H1 (cell line): ENCODE results near the gene NRXN3. TPM values are rescaled to one million over a fixed set of nuclear protein-coding genes. Genes with fewer than 3 reads are reported as not detected.

Experiments
- ASH2L ChIP-seq: fragments of 200-600, 300-600 bp; sonication (generic); IDR thresholded peaks from one replicate; pipeline ENCODE4 v1.7.1; 2017; ENCODE audit warnings: low read length
- CHD1 ChIP-seq: IDR thresholded peaks from 2 replicates; pipeline ENCODE4 v1.6.1; 2012; ENCODE audit warnings: low read depth, low read length, improper control_type of control experiment
- KDM1A ChIP-seq: fragments of 200-600, 300-600 bp; sonication (generic); IDR thresholded peaks from 2 replicates; pipeline ENCODE4 v1.7.1; 2016; ENCODE audit warnings: mild to moderate bottlenecking, low read length, borderline replicate concordance
- RBBP5 ChIP-seq: IDR thresholded peaks from 2 replicates; pipeline ENCODE4 v1.7.1; 2012; ENCODE audit warnings: low read depth, mild to moderate bottlenecking, inconsistent platforms, low read length, moderate library complexity, borderline replicate concordance
- polyA plus RNA-seq, 7 experiments: library from polyadenylated mRNA; depleted of rRNA in 3 of 7; stranded (reverse) in 5 of 7; unstranded in 2 of 7; fragments of >200 nt in 5 of 7; fragments of 200-250 nt in 2 of 7; gene quantifications; 1 replicate in 5 of 7; 2 replicates in 1 of 7; 4 replicates in 1 of 7; pipeline versions ENCODE4 v1.2.1 to v1.2.3, GENCODE V29; 2011 to 2013; ENCODE audit warnings: missing spikeins in 2 of 7, mixed read lengths in 2 of 7
- total RNA-seq: library from RNA; stranded (reverse); fragmentation: NEBNext Ultra II Directional; extraction: Animal tissue kit (Norgen Biotek cat#: 25700); gene quantifications from 2 replicates; pipeline ENCODE4 v1.2.1, GENCODE V29; 2021
- TF ChIP-seq, protein P1 (sequence below): fragments of 300-600 bp; sonication (generic); IDR thresholded peaks from 2 replicates; pipeline ENCODE4 v1.7.1; 2012; ENCODE audit warnings: low read length, moderate library complexity, mild to moderate bottlenecking, inconsistent platforms; ENCODE audit not compliant: insufficient replicate concordance
- TF ChIP-seq, protein P2 (sequence below), 3 experiments: IDR thresholded peaks; 1 replicate in 2 of 3; 2 replicates in 1 of 3; pipeline versions ENCODE4 v1.5.1 to v1.6.1; 2011; ENCODE audit warnings: low read length in 3 of 3, mild to moderate bottlenecking in 3 of 3, inconsistent platforms in 2 of 3, low read depth in 1 of 3, moderate library complexity in 1 of 3; ENCODE audit not compliant: insufficient read depth in 1 of 3; ENCODE audit errors: control extremely low read depth in 1 of 3

Gene NRXN3
- total and polyA plus RNA-seq, 2 of the 8 experiments (the other 6 are each of a cell fraction or from before 2014, with no cell fraction given), result 2.6 to 4.1 TPM

DNA sequence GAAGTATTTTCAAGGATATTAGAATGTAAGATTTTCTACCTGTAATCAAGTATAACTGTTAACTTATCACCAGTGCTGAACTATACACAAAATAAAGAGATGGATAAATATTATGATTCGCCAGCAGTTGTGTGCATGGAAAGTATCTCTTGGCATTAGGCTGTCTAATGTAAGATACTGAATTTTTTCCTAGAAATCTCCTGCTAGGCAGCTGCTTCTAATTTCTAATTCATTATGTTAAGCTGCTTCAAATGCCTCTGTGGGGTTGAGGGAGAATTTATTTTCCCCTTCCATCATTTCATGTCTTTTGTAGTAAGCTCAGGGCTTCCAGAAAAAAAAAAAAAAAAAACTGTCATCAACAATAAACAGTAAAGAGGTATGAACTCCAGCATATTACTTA lies 1525.1 kb downstream of the NRXN3 start (continued):
- TF ChIP-seq, protein P1, sequence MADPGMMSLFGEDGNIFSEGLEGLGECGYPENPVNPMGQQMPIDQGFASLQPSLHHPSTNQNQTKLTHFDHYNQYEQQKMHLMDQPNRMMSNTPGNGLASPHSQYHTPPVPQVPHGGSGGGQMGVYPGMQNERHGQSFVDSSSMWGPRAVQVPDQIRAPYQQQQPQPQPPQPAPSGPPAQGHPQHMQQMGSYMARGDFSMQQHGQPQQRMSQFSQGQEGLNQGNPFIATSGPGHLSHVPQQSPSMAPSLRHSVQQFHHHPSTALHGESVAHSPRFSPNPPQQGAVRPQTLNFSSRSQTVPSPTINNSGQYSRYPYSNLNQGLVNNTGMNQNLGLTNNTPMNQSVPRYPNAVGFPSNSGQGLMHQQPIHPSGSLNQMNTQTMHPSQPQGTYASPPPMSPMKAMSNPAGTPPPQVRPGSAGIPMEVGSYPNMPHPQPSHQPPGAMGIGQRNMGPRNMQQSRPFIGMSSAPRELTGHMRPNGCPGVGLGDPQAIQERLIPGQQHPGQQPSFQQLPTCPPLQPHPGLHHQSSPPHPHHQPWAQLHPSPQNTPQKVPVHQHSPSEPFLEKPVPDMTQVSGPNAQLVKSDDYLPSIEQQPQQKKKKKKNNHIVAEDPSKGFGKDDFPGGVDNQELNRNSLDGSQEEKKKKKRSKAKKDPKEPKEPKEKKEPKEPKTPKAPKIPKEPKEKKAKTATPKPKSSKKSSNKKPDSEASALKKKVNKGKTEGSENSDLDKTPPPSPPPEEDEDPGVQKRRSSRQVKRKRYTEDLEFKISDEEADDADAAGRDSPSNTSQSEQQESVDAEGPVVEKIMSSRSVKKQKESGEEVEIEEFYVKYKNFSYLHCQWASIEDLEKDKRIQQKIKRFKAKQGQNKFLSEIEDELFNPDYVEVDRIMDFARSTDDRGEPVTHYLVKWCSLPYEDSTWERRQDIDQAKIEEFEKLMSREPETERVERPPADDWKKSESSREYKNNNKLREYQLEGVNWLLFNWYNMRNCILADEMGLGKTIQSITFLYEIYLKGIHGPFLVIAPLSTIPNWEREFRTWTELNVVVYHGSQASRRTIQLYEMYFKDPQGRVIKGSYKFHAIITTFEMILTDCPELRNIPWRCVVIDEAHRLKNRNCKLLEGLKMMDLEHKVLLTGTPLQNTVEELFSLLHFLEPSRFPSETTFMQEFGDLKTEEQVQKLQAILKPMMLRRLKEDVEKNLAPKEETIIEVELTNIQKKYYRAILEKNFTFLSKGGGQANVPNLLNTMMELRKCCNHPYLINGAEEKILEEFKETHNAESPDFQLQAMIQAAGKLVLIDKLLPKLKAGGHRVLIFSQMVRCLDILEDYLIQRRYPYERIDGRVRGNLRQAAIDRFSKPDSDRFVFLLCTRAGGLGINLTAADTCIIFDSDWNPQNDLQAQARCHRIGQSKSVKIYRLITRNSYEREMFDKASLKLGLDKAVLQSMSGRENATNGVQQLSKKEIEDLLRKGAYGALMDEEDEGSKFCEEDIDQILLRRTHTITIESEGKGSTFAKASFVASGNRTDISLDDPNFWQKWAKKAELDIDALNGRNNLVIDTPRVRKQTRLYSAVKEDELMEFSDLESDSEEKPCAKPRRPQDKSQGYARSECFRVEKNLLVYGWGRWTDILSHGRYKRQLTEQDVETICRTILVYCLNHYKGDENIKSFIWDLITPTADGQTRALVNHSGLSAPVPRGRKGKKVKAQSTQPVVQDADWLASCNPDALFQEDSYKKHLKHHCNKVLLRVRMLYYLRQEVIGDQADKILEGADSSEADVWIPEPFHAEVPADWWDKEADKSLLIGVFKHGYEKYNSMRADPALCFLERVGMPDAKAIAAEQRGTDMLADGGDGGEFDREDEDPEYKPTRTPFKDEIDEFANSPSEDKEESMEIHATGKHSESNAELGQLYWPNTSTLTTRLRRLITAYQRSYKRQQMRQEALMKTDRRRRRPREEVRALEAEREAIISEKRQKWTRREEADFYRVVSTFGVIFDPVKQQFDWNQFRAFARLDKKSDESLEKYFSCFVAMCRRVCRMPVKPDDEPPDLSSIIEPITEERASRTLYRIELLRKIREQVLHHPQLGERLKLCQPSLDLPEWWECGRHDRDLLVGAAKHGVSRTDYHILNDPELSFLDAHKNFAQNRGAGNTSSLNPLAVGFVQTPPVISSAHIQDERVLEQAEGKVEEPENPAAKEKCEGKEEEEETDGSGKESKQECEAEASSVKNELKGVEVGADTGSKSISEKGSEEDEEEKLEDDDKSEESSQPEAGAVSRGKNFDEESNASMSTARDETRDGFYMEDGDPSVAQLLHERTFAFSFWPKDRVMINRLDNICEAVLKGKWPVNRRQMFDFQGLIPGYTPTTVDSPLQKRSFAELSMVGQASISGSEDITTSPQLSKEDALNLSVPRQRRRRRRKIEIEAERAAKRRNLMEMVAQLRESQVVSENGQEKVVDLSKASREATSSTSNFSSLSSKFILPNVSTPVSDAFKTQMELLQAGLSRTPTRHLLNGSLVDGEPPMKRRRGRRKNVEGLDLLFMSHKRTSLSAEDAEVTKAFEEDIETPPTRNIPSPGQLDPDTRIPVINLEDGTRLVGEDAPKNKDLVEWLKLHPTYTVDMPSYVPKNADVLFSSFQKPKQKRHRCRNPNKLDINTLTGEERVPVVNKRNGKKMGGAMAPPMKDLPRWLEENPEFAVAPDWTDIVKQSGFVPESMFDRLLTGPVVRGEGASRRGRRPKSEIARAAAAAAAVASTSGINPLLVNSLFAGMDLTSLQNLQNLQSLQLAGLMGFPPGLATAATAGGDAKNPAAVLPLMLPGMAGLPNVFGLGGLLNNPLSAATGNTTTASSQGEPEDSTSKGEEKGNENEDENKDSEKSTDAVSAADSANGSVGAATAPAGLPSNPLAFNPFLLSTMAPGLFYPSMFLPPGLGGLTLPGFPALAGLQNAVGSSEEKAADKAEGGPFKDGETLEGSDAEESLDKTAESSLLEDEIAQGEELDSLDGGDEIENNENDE, result no peak
- TF ChIP-seq RBBP5 (no peak), CHD1 (no peak), KDM1A (no peak), ASH2L (no peak)
- TF ChIP-seq, protein P2, sequence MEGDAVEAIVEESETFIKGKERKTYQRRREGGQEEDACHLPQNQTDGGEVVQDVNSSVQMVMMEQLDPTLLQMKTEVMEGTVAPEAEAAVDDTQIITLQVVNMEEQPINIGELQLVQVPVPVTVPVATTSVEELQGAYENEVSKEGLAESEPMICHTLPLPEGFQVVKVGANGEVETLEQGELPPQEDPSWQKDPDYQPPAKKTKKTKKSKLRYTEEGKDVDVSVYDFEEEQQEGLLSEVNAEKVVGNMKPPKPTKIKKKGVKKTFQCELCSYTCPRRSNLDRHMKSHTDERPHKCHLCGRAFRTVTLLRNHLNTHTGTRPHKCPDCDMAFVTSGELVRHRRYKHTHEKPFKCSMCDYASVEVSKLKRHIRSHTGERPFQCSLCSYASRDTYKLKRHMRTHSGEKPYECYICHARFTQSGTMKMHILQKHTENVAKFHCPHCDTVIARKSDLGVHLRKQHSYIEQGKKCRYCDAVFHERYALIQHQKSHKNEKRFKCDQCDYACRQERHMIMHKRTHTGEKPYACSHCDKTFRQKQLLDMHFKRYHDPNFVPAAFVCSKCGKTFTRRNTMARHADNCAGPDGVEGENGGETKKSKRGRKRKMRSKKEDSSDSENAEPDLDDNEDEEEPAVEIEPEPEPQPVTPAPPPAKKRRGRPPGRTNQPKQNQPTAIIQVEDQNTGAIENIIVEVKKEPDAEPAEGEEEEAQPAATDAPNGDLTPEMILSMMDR (IDR thresholded peaks at IDR 0.05; ENCODE audit: control extremely low read depth in 1 of 3, insufficient read depth in 1 of 3, low read depth in 1 of 3, low read length in 3 of 3), result no peak
